ENCODE data around the gene CFAP69.

CFAP69 gene

GRCh38 chr7:90239050-90239449, 5.9 kb upstream of the CFAP69 start:
- ChIA-PET CTCF (no interaction called here), POLR2A (no interaction called here)
- DNase-seq: no peak
- Histone ChIP-seq H3K36me3 (ENCODE audit: control insufficient read depth in 4 of 4, insufficient read depth in 4 of 4, low read length in 3 of 4) (no peaks in the 10 kb centered on the region), H3K9me3 (ENCODE audit: control extremely low read depth in 1 of 5, control insufficient read depth in 4 of 5, insufficient read depth in 2 of 5, low read depth in 1 of 5, low read length in 4 of 5) (no peaks in the 10 kb centered on the region), H3K4me1 (ENCODE audit: control extremely low read depth in 1 of 4, control insufficient read depth in 4 of 4, insufficient read depth in 4 of 4, low read length in 3 of 4) (no peaks in the 10 kb centered on the region), H3K27ac (ENCODE audit: insufficient read depth in 1 of 2, low read depth in 1 of 2, low read length in 2 of 2, poor library complexity in 1 of 2, severe bottlenecking in 2 of 2) (no peak overlapping the region), H3K4me3 (ENCODE audit: control insufficient read depth in 1 of 7, extremely low read depth in 1 of 7, insufficient read depth in 4 of 7, low read depth in 2 of 7, low read length in 6 of 7) (no peak overlapping the region), H3K27me3 (replicated peaks in 2 of 5; ENCODE audit: control insufficient read depth in 4 of 5, insufficient read depth in 5 of 5, low read length in 4 of 5) (peaks cover 2 to 19% (median 14%) of the 10 kb centered on the region in 5 experiments)
- WGBS (ENCODE audit: insufficient coverage): 100% methylated on average over 3 of the region's 3 CpGs

DNA sequence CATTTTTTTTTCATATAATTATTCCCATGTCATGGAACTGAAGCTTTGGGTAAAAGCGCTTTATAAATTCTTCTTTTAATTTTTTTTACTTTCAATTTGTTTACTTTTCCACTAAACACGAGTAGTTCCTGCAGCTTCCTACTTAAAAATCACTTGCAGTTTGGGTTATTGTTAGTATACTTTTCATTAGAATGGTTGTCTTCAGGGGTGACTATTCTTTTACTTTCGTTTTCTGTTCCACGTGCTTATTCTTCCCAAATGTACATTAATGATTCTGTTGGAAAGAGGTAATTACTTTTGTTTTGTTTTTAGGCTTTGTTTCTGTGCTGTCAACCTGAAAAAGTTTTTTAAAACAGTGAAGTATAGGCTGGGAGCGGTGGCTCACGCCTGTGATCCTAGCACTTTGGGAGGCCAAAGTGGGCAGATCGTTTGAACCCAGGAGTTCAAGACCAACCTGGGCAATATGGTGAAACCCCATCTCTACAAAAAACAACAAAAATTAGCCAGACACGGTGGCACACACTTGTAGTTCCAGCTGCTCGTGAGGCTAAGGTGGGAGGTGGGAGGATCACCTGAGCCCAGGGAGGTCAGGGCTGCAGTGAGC, 5.2 kb upstream of the CFAP69 start:
- ChIA-PET POLR2A (no interaction called here), CTCF (no interaction called here)
- WGBS (ENCODE audit: insufficient coverage): 100% methylated on average over 4 of the region's 9 CpGs
- no peak overlapping the region for H3K27ac ChIP-seq (ENCODE audit: insufficient read depth in 1 of 2, low read depth in 1 of 2, low read length in 2 of 2, poor library complexity in 1 of 2, severe bottlenecking in 2 of 2)
- H3K36me3 ChIP-seq (ENCODE audit: control insufficient read depth in 4 of 4, insufficient read depth in 4 of 4, low read length in 3 of 4): no peaks in the 10 kb centered on the region
- H3K4me1 ChIP-seq (ENCODE audit: control extremely low read depth in 1 of 4, control insufficient read depth in 4 of 4, insufficient read depth in 4 of 4, low read length in 3 of 4): peaks cover 0 to 6% (median 3%) of the 10 kb centered on the region in 4 experiments
- no peak overlapping the region for H3K4me3 ChIP-seq (ENCODE audit: control insufficient read depth in 1 of 7, extremely low read depth in 1 of 7, insufficient read depth in 4 of 7, low read depth in 2 of 7, low read length in 6 of 7)
- peaks cover 2 to 25% (median 15%) of the 10 kb centered on the region in 5 experiments for H3K27me3 ChIP-seq (replicated peaks in 2 of 5; ENCODE audit: control insufficient read depth in 4 of 5, insufficient read depth in 5 of 5, low read length in 4 of 5)
- no peak for DNase-seq
- no peaks in the 10 kb centered on the region for H3K9me3 ChIP-seq (ENCODE audit: control extremely low read depth in 1 of 5, control insufficient read depth in 4 of 5, insufficient read depth in 2 of 5, low read depth in 1 of 5, low read length in 4 of 5)

DNA sequence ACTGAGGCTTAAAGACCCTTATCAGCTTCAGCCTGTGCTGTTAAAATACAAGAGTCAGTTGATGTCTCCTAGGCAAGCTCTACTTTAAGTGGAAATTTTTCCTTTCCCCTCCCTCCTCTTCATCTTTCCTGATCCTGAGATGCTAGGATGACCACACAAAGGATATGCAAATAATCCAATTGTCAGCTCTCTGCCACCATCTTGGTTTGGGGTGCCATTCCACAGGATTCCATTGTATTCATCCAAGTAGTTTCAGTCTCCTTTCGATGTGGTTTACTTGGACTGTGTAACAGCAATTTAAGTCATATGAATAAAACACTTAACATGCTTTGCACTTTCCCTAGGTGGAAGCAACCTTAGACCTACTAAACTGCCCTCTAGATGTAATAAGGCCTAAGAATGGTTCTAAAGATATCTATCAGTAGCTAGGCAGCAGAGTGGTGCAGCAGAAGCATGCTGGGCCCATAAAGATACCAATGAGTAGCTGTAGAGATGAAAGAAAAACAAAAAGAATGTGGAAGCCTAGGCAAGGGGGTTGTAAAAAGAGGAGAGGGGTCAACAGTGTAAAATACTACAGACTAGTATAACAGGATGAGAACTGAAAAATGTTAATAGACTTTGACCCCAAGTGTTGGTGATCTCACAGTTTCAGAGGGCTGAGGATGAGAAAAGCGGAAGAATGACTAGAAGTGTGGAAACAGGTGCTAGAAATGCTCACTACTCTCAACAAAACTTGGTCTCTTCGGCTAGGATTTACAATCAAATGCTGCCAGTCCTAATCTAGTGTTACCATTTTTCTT, 2.4 kb upstream of the CFAP69 start:
- POLR2A ChIA-PET: no interaction called here
- peaks cover 4 to 18% (median 11%) of the 10 kb centered on the region in 4 experiments for H3K4me1 ChIP-seq (ENCODE audit: control extremely low read depth in 1 of 4, control insufficient read depth in 4 of 4, insufficient read depth in 4 of 4, low read length in 3 of 4)
- no peak overlapping the region for H3K4me3 ChIP-seq (ENCODE audit: control insufficient read depth in 1 of 7, extremely low read depth in 1 of 7, insufficient read depth in 4 of 7, low read depth in 2 of 7, low read length in 6 of 7)
- H3K27ac ChIP-seq (ENCODE audit: insufficient read depth in 1 of 2, low read depth in 1 of 2, low read length in 2 of 2, poor library complexity in 1 of 2, severe bottlenecking in 2 of 2): no peak overlapping the region
- no peaks in the 10 kb centered on the region for H3K9me3 ChIP-seq (ENCODE audit: control extremely low read depth in 1 of 5, control insufficient read depth in 4 of 5, insufficient read depth in 2 of 5, low read depth in 1 of 5, low read length in 4 of 5)
- 100% methylated on average over 2 of the region's 3 CpGs for WGBS (ENCODE audit: insufficient coverage)
- no peaks in the 10 kb centered on the region for H3K36me3 ChIP-seq (ENCODE audit: control insufficient read depth in 4 of 4, insufficient read depth in 4 of 4, low read length in 3 of 4)
- CTCF ChIA-PET: interaction anchor here (0.8 to 1.5 kb wide), 2 partner anchors 15 to 46 kb away, joined by 3 read pairs; no protein-coding TSS in a partner anchor
- DNase-seq: no peak
- H3K27me3 ChIP-seq (replicated peaks in 2 of 5; ENCODE audit: control insufficient read depth in 4 of 5, insufficient read depth in 5 of 5, low read length in 4 of 5): peaks cover 8 to 44% (median 21%) of the 10 kb centered on the region in 5 experiments

DNA sequence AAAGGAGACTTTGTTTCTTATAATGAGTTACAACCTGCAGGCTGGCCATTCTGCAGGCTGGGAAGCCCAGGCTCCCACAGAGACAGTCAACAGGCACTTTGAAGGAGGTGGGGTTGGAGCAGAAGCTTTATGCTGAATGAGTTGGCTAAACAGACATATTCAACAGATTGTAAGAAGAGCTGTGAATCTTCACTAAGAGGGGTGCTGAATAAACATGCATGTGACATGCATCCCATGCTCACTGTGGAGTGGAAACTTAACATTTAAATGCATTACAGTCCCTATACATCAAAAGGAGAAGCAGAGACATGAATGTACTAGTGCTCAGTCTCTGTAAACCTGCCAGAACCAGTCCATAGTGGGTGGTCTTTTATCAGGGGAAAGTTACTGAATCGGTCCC, 1.4 kb upstream of the CFAP69 start:
- peaks cover 4 to 18% (median 11%) of the 10 kb centered on the region in 4 experiments for H3K4me1 ChIP-seq (ENCODE audit: control extremely low read depth in 1 of 4, control insufficient read depth in 4 of 4, insufficient read depth in 4 of 4, low read length in 3 of 4)
- POLR2A ChIA-PET: no interaction called here
- no peaks in the 10 kb centered on the region for H3K9me3 ChIP-seq (ENCODE audit: control extremely low read depth in 1 of 5, control insufficient read depth in 4 of 5, insufficient read depth in 2 of 5, low read depth in 1 of 5, low read length in 4 of 5)
- no peak overlapping the region for H3K27ac ChIP-seq (ENCODE audit: insufficient read depth in 1 of 2, low read depth in 1 of 2, low read length in 2 of 2, poor library complexity in 1 of 2, severe bottlenecking in 2 of 2)
- no peak for DNase-seq
- 20% methylated on average over 1 of the region's 1 CpG for WGBS (ENCODE audit: insufficient coverage)
- H3K36me3 ChIP-seq (ENCODE audit: control insufficient read depth in 4 of 4, insufficient read depth in 4 of 4, low read length in 3 of 4): no peaks in the 10 kb centered on the region
- CTCF ChIA-PET: interaction anchor here (0.8 to 1.5 kb wide), 5 partner anchors 13 to 184 kb away, joined by 3 to 5 read pairs (median 3); partner anchors contain the start of gene STEAP2
- H3K4me3 ChIP-seq (ENCODE audit: control insufficient read depth in 1 of 7, extremely low read depth in 1 of 7, insufficient read depth in 4 of 7, low read depth in 2 of 7, low read length in 6 of 7): no peak overlapping the region
- H3K27me3 ChIP-seq (replicated peaks in 2 of 5; ENCODE audit: control insufficient read depth in 4 of 5, insufficient read depth in 5 of 5, low read length in 4 of 5): peaks cover 8 to 44% (median 21%) of the 10 kb centered on the region in 5 experiments

- CTCF ChIA-PET: interaction anchor here (0.9 to 1.0 kb wide), 2 partner anchors 33 to 183 kb away, joined by 4 to 5 read pairs; partner anchors contain the start of gene STEAP2
These were observed 437 bp upstream of the CFAP69 start for GRCh38 chr7:90244565-90244908.

GRCh38 chr7:90246171-90246570, 1.2 kb downstream of the CFAP69 start:
- CTCF ChIA-PET: interaction anchor here (0.8 to 1.5 kb wide), 3 partner anchors 9 to 63 kb away, joined by 3 read pairs; no protein-coding TSS in a partner anchor
- peak overlapping the region in 4 of 7 experiments; percentile 48 to 91 (median 83) for H3K4me3 ChIP-seq (ENCODE audit: control insufficient read depth in 1 of 7, extremely low read depth in 1 of 7, insufficient read depth in 4 of 7, low read depth in 2 of 7, low read length in 6 of 7)

More at GRCh38 chr7:90244565-90244908, 437 bp upstream of the CFAP69 start:
- H3K4me1 ChIP-seq (ENCODE audit: control extremely low read depth in 1 of 4, control insufficient read depth in 4 of 4, insufficient read depth in 4 of 4, low read length in 3 of 4): peaks cover 4 to 18% (median 11%) of the 10 kb centered on the region in 4 experiments
- no peaks in the 10 kb centered on the region for H3K36me3 ChIP-seq (ENCODE audit: control insufficient read depth in 4 of 4, insufficient read depth in 4 of 4, low read length in 3 of 4)
- WGBS (ENCODE audit: insufficient coverage): no CpG with 5 or more reads among the region's 6 CpGs
- H3K27ac ChIP-seq (ENCODE audit: insufficient read depth in 1 of 2, low read depth in 1 of 2, low read length in 2 of 2, poor library complexity in 1 of 2, severe bottlenecking in 2 of 2): no peak overlapping the region
- H3K9me3 ChIP-seq (ENCODE audit: control extremely low read depth in 1 of 5, control insufficient read depth in 4 of 5, insufficient read depth in 2 of 5, low read depth in 1 of 5, low read length in 4 of 5): no peaks in the 10 kb centered on the region
- H3K4me3 ChIP-seq (ENCODE audit: control insufficient read depth in 1 of 7, extremely low read depth in 1 of 7, insufficient read depth in 4 of 7, low read depth in 2 of 7, low read length in 6 of 7): peak overlapping the region; percentile 44 to 91 (median 82)
- DNase-seq: no peak
- POLR2A ChIA-PET: no interaction called here
- H3K27me3 ChIP-seq (replicated peaks in 2 of 5; ENCODE audit: control insufficient read depth in 4 of 5, insufficient read depth in 5 of 5, low read length in 4 of 5): peaks cover 8 to 44% (median 21%) of the 10 kb centered on the region in 5 experiments

GRCh38 chr7:90248706-90249105, 3.7 kb downstream of the CFAP69 start:
- ChIA-PET POLR2A (no interaction called here), CTCF (no interaction called here)
- Histone ChIP-seq H3K36me3 (ENCODE audit: control insufficient read depth in 4 of 4, insufficient read depth in 4 of 4, low read length in 3 of 4) (no peaks in the 10 kb centered on the region), H3K9me3 (ENCODE audit: control extremely low read depth in 1 of 5, control insufficient read depth in 4 of 5, insufficient read depth in 2 of 5, low read depth in 1 of 5, low read length in 4 of 5) (no peaks in the 10 kb centered on the region), H3K4me3 (ENCODE audit: control insufficient read depth in 1 of 7, extremely low read depth in 1 of 7, insufficient read depth in 4 of 7, low read depth in 2 of 7, low read length in 6 of 7) (no peak overlapping the region), H3K27me3 (replicated peaks in 2 of 5; ENCODE audit: control insufficient read depth in 4 of 5, insufficient read depth in 5 of 5, low read length in 4 of 5) (peaks cover 6 to 34% (median 14%) of the 10 kb centered on the region in 5 experiments), H3K27ac (ENCODE audit: insufficient read depth in 1 of 2, low read depth in 1 of 2, low read length in 2 of 2, poor library complexity in 1 of 2, severe bottlenecking in 2 of 2) (no peak overlapping the region), H3K4me1 (ENCODE audit: control extremely low read depth in 1 of 4, control insufficient read depth in 4 of 4, insufficient read depth in 4 of 4, low read length in 3 of 4) (peaks cover 4 to 18% (median 11%) of the 10 kb centered on the region in 4 experiments)
- no peak for DNase-seq
- 100% methylated on average over 1 of the region's 3 CpGs for WGBS (ENCODE audit: insufficient coverage)

More at GRCh38 chr7:90246171-90246570, 1.2 kb downstream of the CFAP69 start:
- peaks cover 4 to 18% (median 11%) of the 10 kb centered on the region in 4 experiments for H3K4me1 ChIP-seq (ENCODE audit: control extremely low read depth in 1 of 4, control insufficient read depth in 4 of 4, insufficient read depth in 4 of 4, low read length in 3 of 4)
- DNase-seq: no peak
- POLR2A ChIA-PET: no interaction called here
- H3K9me3 ChIP-seq (ENCODE audit: control extremely low read depth in 1 of 5, control insufficient read depth in 4 of 5, insufficient read depth in 2 of 5, low read depth in 1 of 5, low read length in 4 of 5): no peaks in the 10 kb centered on the region
- peaks cover 8 to 44% (median 21%) of the 10 kb centered on the region in 5 experiments for H3K27me3 ChIP-seq (replicated peaks in 2 of 5; ENCODE audit: control insufficient read depth in 4 of 5, insufficient read depth in 5 of 5, low read length in 4 of 5)
- H3K36me3 ChIP-seq (ENCODE audit: control insufficient read depth in 4 of 4, insufficient read depth in 4 of 4, low read length in 3 of 4): no peaks in the 10 kb centered on the region
- no peak overlapping the region for H3K27ac ChIP-seq (ENCODE audit: insufficient read depth in 1 of 2, low read depth in 1 of 2, low read length in 2 of 2, poor library complexity in 1 of 2, severe bottlenecking in 2 of 2)
- WGBS (ENCODE audit: insufficient coverage): 20% methylated on average over 7 of the region's 9 CpGs

Data from common myeloid progenitor, CD34-positive (primary cell).